Measurements from ENCODE around the gene TSPAN4. TPM values are rescaled to one million over a fixed set of nuclear protein-coding genes. Genes with fewer than 3 reads are reported as not detected.
A peak's percentile ranks its signal among the peaks of the same experiment; 100 is the strongest.

The TSPAN4 gene
- total and polyA plus RNA-seq, 2 of the 13 experiments (the other 11 are each of a cell fraction or from before 2014, with no cell fraction given), result 31.7 to 68.3 TPM

DNA sequence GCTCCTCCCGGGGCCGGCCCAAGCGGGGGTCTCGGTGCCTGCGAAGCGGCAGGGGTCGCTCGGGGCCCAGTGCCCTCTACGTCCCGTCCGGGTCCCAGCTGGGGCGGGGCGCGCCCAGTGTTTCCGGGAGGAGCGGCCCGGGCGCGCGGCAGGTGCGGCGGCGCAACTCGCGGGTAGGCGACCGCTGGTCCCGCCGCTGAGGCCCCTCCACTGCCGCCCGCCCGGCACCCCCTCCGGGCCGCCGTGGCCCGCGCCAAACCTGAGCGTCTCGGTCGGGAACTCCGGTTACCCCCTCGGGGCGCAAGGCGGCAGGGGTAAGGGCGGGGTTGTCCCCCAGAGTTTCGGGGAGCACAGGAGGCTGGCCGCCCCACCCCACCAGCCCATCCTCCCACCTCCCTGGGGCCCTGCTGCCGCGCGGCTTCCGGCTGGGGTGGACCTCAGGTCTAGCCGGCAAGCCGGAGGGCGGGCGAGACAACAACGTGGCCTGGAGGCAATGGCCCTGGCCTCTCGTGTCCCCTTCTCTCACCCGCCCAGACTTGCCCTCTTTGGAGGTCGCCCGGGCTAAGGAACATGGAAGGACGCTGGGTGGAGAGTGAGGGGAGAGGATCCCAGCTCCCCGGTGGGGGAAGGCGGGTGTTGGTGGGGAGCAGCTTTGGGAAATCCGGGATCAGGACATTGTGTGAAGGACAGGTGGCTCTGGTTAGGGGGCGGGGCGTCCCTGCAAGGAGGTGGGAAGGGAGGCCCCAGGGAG, 15.3 kb upstream of the TSPAN4 start (continued):
- TF ChIP-seq, protein P1, sequence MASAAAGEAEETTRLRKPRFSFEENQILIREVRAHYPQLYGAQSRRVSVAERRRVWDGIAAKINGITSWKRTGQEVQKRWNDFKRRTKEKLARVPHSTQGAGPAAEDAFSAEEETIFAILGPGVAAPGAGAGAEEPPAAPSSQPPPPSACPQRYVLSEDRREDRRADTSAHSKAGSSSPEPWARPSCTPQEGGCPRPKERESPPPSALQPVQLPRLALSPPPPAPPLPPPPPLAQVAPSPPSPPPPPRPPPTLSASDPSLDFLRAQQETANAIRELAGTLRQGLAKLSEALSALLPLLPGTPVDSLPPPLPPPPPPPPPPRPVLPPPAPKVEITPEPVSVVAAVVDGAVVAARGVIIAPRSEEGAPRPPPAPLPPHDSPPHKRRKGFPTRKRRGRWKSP (CRISPR knock-in tag; IDR thresholded peaks at IDR 0.05), result 0 out of 2 replicates have a peak, but pooled peaks have one; percentile 44
- TF ChIP-seq, protein P2, sequence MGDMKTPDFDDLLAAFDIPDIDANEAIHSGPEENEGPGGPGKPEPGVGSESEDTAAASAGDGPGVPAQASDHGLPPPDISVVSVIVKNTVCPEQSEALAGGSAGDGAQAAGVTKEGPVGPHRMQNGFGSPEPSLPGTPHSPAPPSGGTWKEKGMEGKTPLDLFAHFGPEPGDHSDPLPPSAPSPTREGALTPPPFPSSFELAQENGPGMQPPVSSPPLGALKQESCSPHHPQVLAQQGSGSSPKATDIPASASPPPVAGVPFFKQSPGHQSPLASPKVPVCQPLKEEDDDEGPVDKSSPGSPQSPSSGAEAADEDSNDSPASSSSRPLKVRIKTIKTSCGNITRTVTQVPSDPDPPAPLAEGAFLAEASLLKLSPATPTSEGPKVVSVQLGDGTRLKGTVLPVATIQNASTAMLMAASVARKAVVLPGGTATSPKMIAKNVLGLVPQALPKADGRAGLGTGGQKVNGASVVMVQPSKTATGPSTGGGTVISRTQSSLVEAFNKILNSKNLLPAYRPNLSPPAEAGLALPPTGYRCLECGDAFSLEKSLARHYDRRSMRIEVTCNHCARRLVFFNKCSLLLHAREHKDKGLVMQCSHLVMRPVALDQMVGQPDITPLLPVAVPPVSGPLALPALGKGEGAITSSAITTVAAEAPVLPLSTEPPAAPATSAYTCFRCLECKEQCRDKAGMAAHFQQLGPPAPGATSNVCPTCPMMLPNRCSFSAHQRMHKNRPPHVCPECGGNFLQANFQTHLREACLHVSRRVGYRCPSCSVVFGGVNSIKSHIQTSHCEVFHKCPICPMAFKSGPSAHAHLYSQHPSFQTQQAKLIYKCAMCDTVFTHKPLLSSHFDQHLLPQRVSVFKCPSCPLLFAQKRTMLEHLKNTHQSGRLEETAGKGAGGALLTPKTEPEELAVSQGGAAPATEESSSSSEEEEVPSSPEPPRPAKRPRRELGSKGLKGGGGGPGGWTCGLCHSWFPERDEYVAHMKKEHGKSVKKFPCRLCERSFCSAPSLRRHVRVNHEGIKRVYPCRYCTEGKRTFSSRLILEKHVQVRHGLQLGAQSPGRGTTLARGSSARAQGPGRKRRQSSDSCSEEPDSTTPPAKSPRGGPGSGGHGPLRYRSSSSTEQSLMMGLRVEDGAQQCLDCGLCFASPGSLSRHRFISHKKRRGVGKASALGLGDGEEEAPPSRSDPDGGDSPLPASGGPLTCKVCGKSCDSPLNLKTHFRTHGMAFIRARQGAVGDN (CRISPR knock-in tag; IDR thresholded peaks at IDR 0.05), result peak; percentile 96
- TF ChIP-seq ZNF451 (CRISPR knock-in tag; IDR thresholded peaks at IDR 0.05), result peak; percentile 51; the same call in 1 of the 2 replicates
- no peak for TF ChIP-seq ZNF10 (CRISPR knock-in tag; IDR thresholded peaks at IDR 0.05; ENCODE audit: borderline replicate concordance, low read depth)
- TF ChIP-seq, protein P3, sequence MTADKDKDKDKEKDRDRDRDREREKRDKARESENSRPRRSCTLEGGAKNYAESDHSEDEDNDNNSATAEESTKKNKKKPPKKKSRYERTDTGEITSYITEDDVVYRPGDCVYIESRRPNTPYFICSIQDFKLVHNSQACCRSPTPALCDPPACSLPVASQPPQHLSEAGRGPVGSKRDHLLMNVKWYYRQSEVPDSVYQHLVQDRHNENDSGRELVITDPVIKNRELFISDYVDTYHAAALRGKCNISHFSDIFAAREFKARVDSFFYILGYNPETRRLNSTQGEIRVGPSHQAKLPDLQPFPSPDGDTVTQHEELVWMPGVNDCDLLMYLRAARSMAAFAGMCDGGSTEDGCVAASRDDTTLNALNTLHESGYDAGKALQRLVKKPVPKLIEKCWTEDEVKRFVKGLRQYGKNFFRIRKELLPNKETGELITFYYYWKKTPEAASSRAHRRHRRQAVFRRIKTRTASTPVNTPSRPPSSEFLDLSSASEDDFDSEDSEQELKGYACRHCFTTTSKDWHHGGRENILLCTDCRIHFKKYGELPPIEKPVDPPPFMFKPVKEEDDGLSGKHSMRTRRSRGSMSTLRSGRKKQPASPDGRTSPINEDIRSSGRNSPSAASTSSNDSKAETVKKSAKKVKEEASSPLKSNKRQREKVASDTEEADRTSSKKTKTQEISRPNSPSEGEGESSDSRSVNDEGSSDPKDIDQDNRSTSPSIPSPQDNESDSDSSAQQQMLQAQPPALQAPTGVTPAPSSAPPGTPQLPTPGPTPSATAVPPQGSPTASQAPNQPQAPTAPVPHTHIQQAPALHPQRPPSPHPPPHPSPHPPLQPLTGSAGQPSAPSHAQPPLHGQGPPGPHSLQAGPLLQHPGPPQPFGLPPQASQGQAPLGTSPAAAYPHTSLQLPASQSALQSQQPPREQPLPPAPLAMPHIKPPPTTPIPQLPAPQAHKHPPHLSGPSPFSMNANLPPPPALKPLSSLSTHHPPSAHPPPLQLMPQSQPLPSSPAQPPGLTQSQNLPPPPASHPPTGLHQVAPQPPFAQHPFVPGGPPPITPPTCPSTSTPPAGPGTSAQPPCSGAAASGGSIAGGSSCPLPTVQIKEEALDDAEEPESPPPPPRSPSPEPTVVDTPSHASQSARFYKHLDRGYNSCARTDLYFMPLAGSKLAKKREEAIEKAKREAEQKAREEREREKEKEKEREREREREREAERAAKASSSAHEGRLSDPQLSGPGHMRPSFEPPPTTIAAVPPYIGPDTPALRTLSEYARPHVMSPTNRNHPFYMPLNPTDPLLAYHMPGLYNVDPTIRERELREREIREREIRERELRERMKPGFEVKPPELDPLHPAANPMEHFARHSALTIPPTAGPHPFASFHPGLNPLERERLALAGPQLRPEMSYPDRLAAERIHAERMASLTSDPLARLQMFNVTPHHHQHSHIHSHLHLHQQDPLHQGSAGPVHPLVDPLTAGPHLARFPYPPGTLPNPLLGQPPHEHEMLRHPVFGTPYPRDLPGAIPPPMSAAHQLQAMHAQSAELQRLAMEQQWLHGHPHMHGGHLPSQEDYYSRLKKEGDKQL (CRISPR knock-in tag; IDR thresholded peaks at IDR 0.05; ENCODE audit: low read depth), result no peak
- TF ChIP-seq HIVEP1 (CRISPR knock-in tag; IDR thresholded peaks at IDR 0.05), result peak; percentile 90
- no peak for TF ChIP-seq CBX2 (IDR thresholded peaks at IDR 0.05; ENCODE audit: low read depth, low read length)
- TF ChIP-seq CBX2 (CRISPR knock-in tag; IDR thresholded peaks at IDR 0.05; ENCODE audit: low read depth), result no peak
- no peak for TF ChIP-seq SMAD9 (CRISPR knock-in tag; IDR thresholded peaks at IDR 0.05)
- TF ChIP-seq, protein P4, sequence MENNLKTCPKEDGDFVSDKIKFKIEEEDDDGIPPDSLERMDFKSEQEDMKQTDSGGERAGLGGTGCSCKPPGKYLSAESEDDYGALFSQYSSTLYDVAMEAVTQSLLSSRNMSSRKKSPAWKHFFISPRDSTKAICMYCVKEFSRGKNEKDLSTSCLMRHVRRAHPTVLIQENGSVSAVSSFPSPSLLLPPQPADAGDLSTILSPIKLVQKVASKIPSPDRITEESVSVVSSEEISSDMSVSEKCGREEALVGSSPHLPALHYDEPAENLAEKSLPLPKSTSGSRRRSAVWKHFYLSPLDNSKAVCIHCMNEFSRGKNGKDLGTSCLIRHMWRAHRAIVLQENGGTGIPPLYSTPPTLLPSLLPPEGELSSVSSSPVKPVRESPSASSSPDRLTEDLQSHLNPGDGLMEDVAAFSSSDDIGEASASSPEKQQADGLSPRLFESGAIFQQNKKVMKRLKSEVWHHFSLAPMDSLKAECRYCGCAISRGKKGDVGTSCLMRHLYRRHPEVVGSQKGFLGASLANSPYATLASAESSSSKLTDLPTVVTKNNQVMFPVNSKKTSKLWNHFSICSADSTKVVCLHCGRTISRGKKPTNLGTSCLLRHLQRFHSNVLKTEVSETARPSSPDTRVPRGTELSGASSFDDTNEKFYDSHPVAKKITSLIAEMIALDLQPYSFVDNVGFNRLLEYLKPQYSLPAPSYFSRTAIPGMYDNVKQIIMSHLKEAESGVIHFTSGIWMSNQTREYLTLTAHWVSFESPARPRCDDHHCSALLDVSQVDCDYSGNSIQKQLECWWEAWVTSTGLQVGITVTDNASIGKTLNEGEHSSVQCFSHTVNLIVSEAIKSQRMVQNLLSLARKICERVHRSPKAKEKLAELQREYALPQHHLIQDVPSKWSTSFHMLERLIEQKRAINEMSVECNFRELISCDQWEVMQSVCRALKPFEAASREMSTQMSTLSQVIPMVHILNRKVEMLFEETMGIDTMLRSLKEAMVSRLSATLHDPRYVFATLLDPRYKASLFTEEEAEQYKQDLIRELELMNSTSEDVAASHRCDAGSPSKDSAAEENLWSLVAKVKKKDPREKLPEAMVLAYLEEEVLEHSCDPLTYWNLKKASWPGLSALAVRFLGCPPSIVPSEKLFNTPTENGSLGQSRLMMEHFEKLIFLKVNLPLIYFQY (CRISPR knock-in tag; IDR thresholded peaks at IDR 0.05; ENCODE audit: borderline replicate concordance), result 0 out of 2 replicates have a peak, but pooled peaks have one; percentile 64
- no peak for TF ChIP-seq ZNF121 (CRISPR knock-in tag; IDR thresholded peaks at IDR 0.05)
- TF ChIP-seq SRY (CRISPR knock-in tag; IDR thresholded peaks at IDR 0.05), result peak; percentile 81
- no peak for TF ChIP-seq NCOA5 (CRISPR knock-in tag; IDR thresholded peaks at IDR 0.05)
- no peak for TF ChIP-seq SRF (IDR thresholded peaks at IDR 0.05; ENCODE audit: low read depth, low read length)
